GM21529 (cell line): ENCODE data around the gene RPL18.
"Not testable (repeated sequence)": the region's sequence is repeated elsewhere in the genome, so short reads cannot be mapped to it uniquely, and the experiment has no call there.

Experiments used
- ATAC-seq: cut with Tn5 transposase; IDR thresholded peaks from one replicate; pipeline ENCODE4 v1.9.1; 2021; ENCODE audit not compliant: unreplicated experiment

RPL18 gene

DNA sequence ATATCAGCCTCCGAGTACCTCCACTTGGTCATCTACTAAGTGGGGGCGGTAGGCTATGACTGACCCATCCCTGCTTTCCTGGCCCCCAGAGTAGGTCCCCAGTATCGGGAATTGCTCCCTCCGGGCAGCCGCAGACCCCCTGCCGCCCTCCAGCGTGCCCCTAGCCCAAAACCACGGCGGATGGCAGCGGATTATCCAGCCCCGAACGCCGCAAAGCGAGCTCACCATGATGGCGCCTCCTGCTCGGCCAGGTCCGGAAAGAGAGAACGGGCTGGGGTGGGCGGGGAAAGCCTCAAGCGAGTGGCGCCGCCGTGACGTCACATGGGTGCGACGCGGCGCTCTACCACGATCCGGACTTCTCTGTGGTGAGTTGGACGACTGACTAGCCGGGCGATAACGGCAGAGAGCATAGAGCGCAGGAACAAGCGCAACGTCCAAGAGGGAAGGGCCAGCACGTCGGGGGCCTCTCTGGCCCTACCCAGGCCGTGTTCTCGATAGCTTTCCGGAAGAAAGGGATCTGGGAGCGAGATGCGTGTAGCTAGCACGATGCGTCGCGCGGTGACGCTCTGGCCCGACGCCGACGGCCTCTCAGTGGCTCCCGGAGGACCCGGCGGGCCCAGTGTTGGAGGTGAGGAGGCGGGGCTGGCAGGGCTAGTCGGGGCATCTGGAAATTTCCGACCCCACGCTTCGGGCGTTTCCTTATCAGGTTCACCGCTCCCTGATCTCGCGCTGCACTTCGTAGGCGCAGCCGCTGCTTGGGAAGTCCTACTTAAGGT is at the start of gene RPL18, which contains the start of gene SPHK2:
Gene RPL18, minus strand, starts transcription at position 263 of the 776 bp plus-strand sequence. Its CDS starts 35 bp downstream, at position 228.
Gene SPHK2, plus strand, starts transcription at position 591 of the 776 bp plus-strand sequence. CDS start 1,009 bp downstream, outside the sequence.
- peak; percentile 78 for ATAC-seq

DNA sequence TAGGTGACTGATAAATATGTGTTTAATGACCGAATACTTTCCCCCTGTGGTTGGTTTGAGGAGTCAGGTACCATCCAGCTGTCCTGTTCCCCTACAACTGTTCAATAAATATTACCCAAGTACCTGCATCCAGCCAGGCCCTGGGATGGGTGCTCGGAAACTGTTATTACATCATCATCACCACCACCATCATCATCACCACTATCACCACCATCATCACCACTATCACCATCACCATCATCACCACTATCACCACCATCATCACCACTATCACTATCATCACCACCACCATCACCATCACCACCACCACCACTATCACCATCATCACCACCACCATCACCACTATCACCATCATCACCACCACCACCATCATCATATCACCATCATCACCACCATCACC is 49.8 kb upstream of the RPL18 start:
- no peak for ATAC-seq

DNA sequence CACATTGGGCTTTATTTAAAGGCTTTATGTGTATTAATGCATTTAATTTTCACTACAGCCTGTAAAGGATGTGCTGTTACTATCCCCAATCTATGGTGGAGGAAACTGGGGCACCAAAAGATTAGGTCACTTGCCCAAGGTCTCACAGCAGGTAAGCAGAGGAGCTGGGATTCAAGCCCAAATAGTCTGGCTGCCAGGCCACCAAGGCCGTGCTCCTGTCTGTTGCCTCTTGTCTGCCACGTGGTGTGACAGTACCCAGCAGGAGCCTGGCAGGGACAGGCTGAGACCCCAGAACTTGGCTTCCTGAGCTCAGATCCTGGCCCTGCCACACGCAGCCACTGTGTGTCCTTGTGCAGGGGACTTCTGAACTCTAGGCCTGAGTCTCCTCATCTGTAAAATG is 49.4 kb upstream of the RPL18 start:
- no peak for ATAC-seq

DNA sequence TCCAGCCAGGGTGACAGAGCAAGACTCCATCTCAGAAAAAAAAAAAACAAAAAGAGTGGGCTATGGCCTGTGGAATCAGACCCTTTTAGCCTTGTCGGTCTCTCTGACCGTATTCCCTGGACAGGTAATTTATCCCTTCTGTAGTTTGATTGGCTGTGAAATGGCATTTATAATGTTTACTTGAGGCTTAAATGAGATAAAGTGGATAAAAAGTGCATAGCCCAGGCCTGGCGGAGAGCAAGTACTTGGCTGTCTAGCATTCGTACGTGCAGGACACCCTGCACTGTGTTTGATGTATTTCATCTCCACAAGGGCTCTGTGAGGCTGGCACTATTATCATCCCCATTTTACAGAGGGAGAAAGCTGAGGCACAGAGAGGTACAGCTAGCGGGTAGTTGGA is 46.8 kb upstream of the RPL18 start:
- no peak for ATAC-seq

DNA sequence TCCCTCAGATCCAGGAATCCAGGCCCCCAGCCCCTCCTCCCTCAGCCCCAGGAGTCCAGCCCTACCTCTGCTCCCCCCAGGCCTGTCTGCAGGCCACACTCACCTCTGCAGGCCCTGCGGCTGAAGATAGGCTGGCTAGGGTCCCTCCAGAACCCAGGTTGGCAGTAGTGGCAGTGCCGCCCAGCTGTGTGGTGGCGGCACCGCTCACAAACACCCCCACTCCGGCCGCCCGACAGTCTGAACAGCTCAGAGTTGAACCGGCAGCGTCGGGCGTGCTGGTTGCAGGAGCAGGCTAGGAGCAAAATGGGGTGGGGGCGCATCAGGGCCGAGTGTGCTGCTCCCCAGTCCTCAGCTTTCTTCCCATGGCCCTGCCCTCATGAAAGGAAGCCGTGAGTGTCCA is 45.5 kb upstream of the RPL18 start:
- no peak for ATAC-seq

DNA sequence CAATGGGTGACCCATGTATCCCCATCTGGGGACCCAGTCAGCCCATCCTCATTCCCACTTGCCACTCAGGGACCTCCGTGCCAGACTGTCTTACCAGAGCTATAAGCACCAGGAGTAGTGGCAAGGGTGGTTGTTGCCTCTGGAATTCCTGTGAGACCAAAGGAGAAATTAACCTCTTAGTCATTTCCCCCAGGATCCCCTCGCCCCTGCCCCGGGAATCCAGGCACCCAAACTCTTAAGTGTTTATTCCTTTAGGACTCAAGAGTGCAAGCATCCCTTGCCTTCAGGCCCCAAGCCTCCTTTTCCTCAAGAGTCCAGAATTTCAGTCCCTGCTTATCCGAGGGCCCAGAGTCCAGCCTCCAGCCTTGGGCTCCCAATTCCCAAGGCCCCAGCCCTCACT is 44.7 kb upstream of the RPL18 start:
- no peak for ATAC-seq

DNA sequence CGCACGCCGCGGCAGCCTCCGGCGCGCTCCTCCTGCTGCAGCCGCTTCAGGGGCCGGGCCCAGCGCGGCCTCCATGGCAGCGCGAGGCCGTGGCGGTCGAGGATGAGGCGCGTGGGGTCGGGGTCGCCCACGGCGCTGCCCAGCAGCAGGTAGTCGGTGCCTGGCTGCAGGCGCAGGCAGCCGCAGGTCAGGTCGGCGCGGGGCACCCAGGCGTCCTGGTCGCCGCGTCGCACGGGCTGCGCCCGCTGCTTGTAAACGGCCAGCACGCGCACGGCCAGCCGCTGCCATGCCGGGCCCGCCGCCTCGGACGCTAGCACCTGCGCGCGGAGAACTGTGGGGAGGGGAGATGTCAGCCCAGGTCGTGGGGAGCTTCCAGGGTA is 42.7 kb upstream of the RPL18 start:
- no peak for ATAC-seq

DNA sequence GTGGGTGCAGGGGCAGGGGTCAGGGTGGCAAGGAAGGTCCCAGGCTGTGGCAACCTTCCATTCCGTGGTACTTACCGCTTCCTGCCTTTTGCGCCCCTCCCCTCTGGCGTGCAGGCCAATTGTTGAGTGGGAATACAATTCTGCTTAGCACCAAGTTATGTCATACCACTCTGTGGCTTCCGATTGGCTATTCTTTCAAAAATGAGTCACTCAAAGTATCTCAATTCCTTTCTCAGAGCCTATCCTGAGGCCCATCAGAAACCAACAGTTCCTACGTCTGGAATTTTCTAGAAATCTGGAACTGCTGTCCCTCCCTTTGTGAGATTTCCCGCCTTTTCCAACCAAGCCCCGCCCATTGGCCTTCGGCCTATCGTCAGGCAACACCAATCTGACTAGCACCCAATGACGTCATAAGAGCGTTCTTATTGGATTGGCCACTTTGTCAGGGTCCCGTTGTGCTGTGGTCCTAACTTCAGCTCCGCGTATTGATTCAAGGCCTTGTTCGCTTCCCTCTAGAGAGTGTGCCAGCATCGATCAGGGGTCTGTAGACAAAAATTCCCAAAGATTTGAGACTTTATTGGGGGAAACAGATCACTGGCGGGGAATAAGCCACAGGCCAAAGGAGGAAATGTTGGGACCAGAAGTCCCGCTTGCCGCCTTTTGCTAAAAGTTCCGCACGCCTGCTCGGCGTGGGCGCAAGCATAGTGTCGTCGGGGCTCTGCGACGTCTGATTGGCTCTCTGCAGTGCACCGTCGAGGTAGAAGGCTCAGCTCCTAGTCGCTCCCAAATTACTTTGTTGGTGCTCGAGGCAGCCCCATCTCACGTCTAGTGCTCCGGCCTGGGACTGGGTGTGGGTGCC is 42.1 kb upstream of the RPL18 start:
- ATAC-seq: peak; percentile 88

DNA sequence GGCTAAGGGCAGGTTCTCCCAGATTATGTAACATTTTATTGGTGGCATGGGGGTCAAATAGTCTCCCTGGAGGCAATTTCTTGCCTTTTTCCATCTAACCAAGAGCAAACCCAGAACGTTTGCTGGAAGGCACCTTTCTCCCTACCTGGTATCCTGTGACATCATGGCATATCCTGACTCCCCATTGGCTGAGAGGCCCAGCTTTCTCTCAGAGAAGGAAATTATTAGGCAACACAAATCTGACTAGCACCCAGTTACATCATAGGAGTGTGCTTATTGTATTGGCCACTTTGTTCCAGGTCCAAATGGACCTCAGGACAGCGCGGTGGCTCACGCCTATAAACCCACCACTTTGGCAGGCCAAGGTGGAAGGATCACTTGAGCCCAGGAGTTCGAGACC is 40.8 kb upstream of the RPL18 start:
- no peak for ATAC-seq

DNA sequence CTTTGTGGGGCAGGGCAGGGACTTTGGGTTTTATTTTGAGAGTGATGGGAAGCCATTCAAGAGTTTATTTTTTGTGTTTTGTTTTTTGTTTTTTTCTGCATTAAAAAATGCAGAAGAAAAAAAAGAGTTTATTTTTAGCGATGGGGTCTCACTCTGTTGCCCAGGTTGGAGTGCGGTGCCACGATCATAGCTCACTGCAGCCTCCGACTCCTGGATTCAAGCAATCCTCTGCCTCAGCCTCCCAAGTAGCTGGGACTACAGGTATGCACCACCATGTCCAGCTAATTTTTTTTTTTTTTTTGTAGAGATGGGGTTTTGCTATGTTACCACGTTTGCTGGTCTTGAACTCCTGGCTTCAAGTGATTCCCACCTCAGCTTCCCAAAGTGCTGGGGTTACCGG is 39.5 kb upstream of the RPL18 start:
- ATAC-seq: no peak

DNA sequence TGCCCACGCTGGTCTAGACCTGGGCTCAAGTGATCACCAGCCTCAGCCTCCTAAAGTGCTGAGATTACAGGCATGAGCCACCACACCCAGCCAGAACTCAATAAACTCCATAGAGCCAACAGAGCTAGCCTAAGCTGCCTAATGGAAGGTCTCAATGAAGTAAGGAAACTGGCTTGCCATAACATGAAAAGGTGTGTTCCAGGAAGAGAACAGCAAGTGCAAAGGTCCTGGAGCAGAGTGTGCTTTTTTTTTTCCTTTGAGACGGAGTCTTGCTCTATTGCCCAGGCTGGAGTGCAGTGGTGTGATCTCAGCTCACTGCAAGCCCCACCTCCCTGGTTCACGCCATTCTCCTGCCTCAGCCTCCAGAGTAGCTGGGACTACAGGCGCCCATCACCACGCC is 38.9 kb upstream of the RPL18 start:
- not testable (repeated sequence) for ATAC-seq

DNA sequence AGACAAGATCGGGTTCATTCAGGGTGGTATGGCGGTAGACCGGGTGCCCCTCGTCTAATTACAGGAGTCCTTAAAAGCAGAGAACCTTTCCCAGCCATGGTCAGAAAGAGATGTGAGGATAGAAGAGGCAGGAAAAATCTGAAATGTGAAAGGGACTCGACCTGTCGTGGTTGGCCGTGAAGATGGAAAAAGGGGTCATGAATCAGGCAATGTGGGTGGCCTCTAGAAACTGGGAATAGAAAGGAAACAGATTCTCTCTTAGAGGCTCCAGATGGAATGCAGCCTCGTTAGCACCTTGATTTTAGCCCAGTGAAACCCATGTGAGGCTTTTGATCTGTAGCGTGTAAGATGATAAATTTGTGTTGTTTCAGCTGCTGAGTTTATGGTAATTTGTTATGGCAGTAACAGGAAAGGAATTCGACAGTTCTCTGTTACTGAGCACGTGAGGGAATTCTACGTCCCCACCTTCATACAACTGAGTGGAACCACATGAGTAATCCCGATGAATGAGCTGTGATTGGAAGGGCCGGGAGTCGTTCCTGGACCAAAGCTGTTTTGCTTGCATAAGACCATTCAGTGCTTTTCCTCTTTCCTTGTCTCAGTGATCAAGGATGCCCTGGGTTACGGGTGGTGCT is 38.0 kb upstream of the RPL18 start:
- ATAC-seq: no peak

DNA sequence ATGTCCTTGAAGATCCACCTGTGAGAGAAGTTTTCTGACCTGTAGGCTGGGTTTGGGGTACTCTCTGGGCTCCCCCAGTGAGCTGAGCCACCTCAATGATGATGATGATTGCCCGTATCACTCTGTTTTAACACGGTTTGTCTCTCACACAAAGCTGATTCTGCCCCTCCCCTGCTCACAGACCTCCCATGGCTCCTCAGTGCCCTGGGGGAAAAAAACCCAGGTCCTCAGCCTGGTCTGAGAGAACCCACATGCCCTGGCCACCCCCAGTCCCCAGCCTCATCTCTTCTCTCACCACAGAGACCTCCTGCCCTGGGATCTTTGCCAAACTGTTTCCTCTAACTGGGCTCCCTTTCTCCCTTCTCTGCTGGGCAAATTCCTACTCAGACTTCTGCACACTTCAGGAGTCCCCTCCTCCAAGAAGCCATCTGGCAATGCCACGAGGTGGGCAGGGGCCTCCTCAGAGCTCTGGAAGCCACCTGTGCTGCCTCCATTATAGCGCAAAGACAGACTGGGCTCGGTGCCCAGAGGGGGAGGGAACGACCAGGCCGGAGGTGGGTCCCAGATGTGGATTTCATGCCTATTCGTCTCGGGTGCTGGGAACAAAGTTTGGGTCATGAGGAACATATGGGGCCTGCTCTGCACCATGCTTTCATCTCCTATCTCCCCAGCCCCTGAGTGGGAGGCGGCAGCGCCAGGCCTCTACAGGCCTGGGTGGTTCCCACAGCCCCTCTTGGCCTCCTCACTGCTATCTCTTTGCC is 35.5 kb upstream of the RPL18 start:
- no peak for ATAC-seq

DNA sequence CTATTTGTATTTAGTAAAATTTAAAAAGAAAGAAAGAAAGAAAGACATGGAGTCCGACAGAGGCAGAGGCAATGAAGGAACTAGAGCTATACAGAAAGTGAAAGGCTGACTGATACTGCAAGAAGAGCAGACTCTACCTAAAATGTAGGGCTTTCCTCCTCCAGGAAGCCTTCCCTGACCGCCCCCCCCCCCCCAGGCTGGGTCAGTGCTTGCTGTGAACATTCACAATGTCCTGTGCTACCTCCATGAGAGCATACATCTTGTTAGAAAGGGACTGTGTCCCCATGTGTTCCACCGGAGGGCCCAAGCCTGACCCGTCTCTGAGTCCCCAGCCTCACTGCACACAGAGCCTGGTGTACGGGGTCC is 32.7 kb upstream of the RPL18 start:
- ATAC-seq: no peak

DNA sequence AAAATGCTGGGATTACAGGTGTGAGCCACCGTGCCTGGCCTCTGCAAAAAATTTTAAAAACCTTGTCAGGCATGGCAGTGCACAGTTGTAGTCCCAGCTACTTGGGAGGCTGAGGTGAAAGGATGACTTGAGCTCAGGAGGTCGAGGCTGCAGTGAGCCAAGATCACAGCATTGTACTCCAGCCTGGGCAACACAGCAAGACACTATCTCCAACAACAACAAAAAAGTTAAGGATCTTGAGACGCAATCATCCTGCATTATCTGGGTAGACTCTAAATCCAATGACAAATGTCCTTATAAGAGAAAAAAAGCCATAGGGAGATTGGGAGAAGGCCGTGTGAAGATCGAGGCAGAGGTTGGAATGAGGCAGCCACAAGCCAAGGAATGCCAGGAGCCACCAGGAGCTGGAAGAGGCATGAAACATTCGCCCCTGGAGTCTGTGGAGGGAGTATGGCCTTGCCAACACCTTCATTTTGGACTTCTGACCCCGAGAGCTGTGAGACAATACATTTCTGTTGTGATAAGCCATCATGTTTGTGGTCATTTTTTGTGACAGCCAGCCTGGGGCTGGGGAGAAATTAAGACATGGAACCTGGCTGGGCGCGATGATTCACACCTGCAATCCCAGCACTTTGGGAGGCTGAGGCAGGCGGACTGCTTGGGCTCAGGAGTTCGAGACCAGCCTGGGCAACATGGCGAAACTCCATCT is 32.1 kb upstream of the RPL18 start:
- ATAC-seq: no peak

DNA sequence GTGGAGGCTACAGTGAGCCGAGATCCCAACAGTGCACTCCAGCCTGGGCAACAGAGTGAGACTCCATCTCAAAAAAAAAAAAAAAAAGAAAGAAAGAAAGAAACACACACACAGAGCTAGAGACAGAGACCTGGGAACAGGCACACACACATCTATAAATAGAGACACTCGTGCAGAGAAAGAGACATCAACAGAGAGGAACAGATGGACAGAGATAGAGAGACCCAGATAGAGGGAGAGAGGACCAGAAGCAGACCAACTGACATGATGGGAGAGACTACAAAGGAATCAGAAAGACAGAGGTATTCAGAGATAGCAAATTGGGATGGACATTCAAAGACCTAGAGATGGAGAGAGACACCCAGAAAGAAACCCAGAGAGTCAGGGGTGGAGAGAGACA is 29.2 kb upstream of the RPL18 start:
- no peak for ATAC-seq

DNA sequence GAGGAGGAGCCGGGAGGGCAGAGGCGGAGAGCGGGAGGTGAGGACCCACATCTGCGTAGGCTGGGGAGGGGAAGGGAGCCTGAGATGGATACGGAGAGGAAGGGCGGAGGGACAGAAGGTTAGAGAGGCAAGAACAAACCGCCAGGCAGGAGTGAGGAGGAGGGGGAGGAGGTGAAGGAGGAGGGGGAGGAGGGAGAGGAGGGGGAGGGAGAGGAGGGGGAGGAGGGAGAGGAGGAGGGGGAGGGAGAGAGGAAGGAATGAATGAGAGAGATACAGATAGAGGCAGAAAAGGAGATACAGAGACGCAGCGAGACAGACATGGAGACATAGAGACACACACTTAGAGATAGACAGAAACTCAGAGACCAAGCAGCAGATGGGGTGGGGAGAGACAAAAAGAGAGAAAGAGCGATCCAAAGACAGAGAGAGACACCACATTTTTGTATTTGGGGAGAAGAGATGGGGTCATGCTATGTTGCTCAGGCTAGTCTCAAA is 27.8 kb upstream of the RPL18 start:
- no peak for ATAC-seq

DNA sequence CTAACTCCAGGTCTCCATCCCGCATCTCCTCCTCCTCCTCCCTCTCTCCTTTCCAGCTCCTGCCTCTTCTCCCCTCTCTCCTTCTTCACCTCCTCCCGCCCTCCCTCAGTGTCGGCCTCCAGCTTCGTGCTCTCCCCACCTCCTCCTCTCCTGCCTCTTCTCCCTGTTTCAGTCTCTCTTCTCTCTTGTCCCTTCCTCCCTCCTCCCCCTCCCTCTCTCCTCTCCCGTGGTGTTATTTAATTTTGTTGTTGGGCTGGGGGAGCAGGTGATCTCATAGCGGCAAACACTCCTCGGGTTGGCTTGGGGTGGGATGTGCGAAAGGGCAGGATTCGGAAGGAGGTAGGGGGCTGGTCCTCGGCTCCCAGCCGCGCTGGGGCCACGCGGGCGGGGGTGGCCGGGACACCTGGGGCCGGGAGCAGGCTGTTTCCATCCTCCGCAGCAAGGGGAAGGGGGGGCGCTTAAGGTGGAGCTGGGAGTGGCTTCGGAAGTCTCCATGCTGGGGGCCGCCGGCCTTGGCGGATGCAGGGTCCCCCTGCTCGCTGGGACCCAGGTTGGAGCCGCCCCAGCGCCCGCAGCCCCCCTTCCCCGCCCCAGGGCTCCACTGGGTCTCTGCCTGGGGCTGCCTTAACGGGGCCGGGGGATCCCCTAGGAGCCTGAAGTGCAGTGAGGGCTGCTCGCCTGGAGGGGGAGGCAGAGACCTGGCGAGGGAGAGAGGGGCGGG is 27.2 kb upstream of the RPL18 start, which contains the start of gene CA11:
Gene CA11, minus strand, starts transcription at position 187 of the 721 bp plus-strand sequence. CDS start 555 bp downstream, outside the sequence.
- peak; percentile 73 for ATAC-seq

DNA sequence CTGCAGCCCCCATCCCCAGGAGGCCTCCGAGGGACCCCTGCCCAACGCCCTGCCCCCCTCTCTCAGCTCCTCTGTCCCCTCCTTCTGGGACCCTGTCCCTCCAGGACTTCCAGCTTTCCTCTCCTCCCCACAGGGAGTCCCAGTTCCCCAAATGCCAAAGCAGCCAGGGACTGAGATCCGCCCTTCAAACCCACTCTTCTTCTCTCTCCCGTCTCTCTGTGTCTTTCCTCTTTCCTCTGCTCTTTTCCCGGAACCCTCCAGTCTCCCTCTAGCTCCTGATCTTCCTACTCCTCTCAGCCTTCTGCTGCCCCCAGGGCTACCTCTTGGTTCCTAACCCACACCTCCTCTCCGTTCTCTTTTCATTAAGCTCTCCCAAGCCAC is 26.6 kb upstream of the RPL18 start:
- no peak for ATAC-seq
